Breast epithelium (tissue), 3 donors: ENCODE data around the gene ZFYVE26.

Experiments used
- POLR2A ChIP-seq: fragments of 450-650 bp; IDR thresholded peaks from one replicate; pipeline ENCODE4 v1.6.1; 2016; ENCODE audit warnings: antibody characterized with exemption, mild to moderate bottlenecking, moderate library complexity
- POLR2AphosphoS5 ChIP-seq, 3 donors: sonication (generic); formaldehyde crosslinking; IDR thresholded peaks; one replicate each; pipeline ENCODE4 v1.6.1; 2017; ENCODE audit warnings: antibody characterized with exemption in 3 of 3
- TF ChIP-seq, protein P1 (sequence below), 3 donors: fragments of 450-650 bp; IDR thresholded peaks; one replicate each; pipeline ENCODE4 v1.5.1; 2016 to 2017; ENCODE audit warnings: antibody characterized with exemption in 3 of 3, mild to moderate bottlenecking in 3 of 3, moderate library complexity in 3 of 3

DNA sequence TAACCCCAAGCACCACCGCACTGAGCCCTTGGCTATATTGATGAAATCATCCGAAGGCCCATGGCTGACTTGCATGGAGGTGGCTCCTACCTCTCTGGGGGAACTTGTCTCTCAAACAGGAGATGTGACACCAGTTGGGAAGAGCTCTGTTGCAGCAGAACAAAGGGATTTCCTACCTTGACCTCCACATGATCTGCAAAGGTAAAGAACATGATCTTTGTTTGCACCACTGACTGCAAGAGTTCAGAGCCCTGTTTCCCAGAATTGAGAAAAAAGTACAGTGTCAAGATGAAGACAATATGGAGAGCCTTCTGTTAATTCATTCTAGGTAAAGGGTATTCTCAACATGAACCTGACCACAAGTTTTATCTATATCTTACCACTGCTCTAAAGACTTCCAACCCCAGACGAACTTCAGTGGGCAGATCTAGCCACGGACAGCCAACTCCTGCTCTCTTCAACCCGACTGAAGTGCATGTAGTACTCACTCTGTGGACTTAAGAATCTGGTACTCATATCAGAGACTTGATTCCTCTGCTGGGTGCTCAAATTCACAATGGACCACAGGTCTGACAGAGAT, 32.1 kb downstream of the ZFYVE26 start:
- TF ChIP-seq POLR2AphosphoS5 (IDR thresholded peaks at IDR 0.05) (no peak), POLR2A (no peak)
- TF ChIP-seq, protein P1, sequence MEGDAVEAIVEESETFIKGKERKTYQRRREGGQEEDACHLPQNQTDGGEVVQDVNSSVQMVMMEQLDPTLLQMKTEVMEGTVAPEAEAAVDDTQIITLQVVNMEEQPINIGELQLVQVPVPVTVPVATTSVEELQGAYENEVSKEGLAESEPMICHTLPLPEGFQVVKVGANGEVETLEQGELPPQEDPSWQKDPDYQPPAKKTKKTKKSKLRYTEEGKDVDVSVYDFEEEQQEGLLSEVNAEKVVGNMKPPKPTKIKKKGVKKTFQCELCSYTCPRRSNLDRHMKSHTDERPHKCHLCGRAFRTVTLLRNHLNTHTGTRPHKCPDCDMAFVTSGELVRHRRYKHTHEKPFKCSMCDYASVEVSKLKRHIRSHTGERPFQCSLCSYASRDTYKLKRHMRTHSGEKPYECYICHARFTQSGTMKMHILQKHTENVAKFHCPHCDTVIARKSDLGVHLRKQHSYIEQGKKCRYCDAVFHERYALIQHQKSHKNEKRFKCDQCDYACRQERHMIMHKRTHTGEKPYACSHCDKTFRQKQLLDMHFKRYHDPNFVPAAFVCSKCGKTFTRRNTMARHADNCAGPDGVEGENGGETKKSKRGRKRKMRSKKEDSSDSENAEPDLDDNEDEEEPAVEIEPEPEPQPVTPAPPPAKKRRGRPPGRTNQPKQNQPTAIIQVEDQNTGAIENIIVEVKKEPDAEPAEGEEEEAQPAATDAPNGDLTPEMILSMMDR (IDR thresholded peaks at IDR 0.05) = no peak
